Heart right ventricle (tissue), 16 donors: ENCODE data around the gene SEC14L1. TPM values are rescaled to one million over a fixed set of nuclear protein-coding genes. Genes with fewer than 3 reads are reported as not detected.

Source experiments
- ATAC-seq, 8 donors: fragments of 200-7000 bp; cut with Tn5 transposase; one replicate each; pipeline ENCODE4 v1.9.1; 2020; ENCODE audit warnings: mild to moderate bottlenecking in 8 of 8, moderate library complexity in 8 of 8, moderate number of reproducible peaks in 1 of 8
- DNase-seq, 2 donors: peaks; one replicate each; pipeline ENCODE4 v3.0.0-alpha.2; 2020
- H3K27ac ChIP-seq, 10 donors: fragments of 200-600 bp; sonication (generic) in 2 of 10; one replicate each; pipeline versions ENCODE4 v1.5.0 to v1.8.0; 2020 to 2022; ENCODE audit warnings: mild to moderate bottlenecking in 3 of 10
- H3K27me3 ChIP-seq, 7 donors: fragments of 200-600 bp; one replicate each; pipeline ENCODE4 v1.8.0; 2021 to 2022; ENCODE audit warnings: mild to moderate bottlenecking in 2 of 7
- H3K36me3 ChIP-seq, 9 donors: fragments of 200-600 bp; sonication (generic) in 1 of 9; one replicate each; pipeline versions ENCODE4 v1.5.0 to v1.8.0; 2020 to 2022; ENCODE audit warnings: mild to moderate bottlenecking in 2 of 9
- H3K4me1 ChIP-seq, 9 donors: fragments of 200-600 bp; sonication (generic) in 1 of 9; one replicate each; pipeline versions ENCODE4 v1.5.0 to v1.8.0; 2020 to 2022; ENCODE audit warnings: mild to moderate bottlenecking in 4 of 9
- H3K4me3 ChIP-seq, 10 donors: fragments of 200-600 bp; sonication (generic) in 2 of 10; one replicate each; pipeline versions ENCODE4 v1.5.0 to v1.8.0; 2020 to 2022; ENCODE audit warnings: mild to moderate bottlenecking in 7 of 10, moderate library complexity in 2 of 10
- H3K9me3 ChIP-seq, 11 donors: fragments of 200-600 bp in 10 of 11; sonication (generic) in 2 of 11; one replicate each; pipeline versions ENCODE4 v1.5.0 to v1.8.0; 2013 to 2022; ENCODE audit warnings: mild to moderate bottlenecking in 2 of 11, control low read depth in 1 of 11, moderate library complexity in 1 of 11
- WGBS, 2 donors: extraction: QIAGEN DNeasy Blood & Tissue Kit; methylation state at CpG; one replicate each; pipeline ENCODE4 v1.1.7; 2013; ENCODE audit warnings: inconsistent platforms in 1 of 2; 5-methylcytosine and 5-hydroxymethylcytosine counted together
- intact Hi-C, 10 donors: fragments of 100-400 bp; cut with DNase I; formaldehyde crosslinking; loops; one replicate each; pipeline versions ENCODE4 v1.11.1 to v1.14.2; 2022
- polyA plus RNA-seq, 2 donors: library from polyadenylated mRNA; stranded (reverse); fragments of 200-250 nt; gene quantifications; one replicate each; pipeline ENCODE4 v1.2.3, GENCODE V29; 2013
- total RNA-seq, 10 donors: library from RNA; stranded (reverse); fragmentation: NEBNext Ultra II Directional in 3 of 10; extraction: Animal tissue kit (Norgen Biotek cat#: 25700) in 3 of 10; gene quantifications; one replicate each; pipeline versions ENCODE4 v1.2.1 to v1.2.4, GENCODE V29; 2021 to 2023
- TF ChIP-seq, protein P1 (sequence below), 9 donors: fragments of 200-600 bp; sonication (generic) in 2 of 9; IDR thresholded peaks; one replicate each; pipeline versions ENCODE4 v1.5.0 to v1.8.0; 2021 to 2022; ENCODE audit warnings: antibody characterized with exemption in 9 of 9, mild to moderate bottlenecking in 5 of 9, moderate library complexity in 1 of 9
- donor health status: Arrhythmogenic right ventricular cardiomyopathy.
- donor health status: ischemic (EF 13 %, LVEDD 7.1; RV severe dilation, severe dysfunction).
- donor health status: healthy with polysubstance abuse.
- donor health status: DM: no; HTN: yes; CAD: no.
- donor health status: DM: no; HTN: no; CAD: no.
- donor health status: ischemic (EF 25% LVEDD 6.9; RV normal size, moderate dysfunction).
- donor health status: ischemic (EF 25% LVEDD 5.7; RV mildly dilated, moderate dysfunction).
- donor health status: healthy.
- donor health status: DM: yes; HTN: yes; CAD: no.
- donor health status: Ischemic cardiomyopathy.
- donor health status: ischemic (EF 35%, LVEDD 5.7; RV mildly dilated, moderate dysfunction).
- donor health status: nonischemic (EF 11% LVEDD 7.7; RV severe dilation, severe dysfunction).
- donor health status: DM: yes; HTN: yes; CAD: no.
- donor health status: PGD.
- donor health status: ischemic (EF 29% LVEDD 5.4; RV normal size, mild dysfunction).
- donor health status: nonischemic (EF 23%, LVEDD 6.1; RV moderate dilation, normal function).

Gene SEC14L1
- total and polyA plus RNA-seq, 12 donors = 36.1 to 88.8 (median 50.0) TPM

DNA sequence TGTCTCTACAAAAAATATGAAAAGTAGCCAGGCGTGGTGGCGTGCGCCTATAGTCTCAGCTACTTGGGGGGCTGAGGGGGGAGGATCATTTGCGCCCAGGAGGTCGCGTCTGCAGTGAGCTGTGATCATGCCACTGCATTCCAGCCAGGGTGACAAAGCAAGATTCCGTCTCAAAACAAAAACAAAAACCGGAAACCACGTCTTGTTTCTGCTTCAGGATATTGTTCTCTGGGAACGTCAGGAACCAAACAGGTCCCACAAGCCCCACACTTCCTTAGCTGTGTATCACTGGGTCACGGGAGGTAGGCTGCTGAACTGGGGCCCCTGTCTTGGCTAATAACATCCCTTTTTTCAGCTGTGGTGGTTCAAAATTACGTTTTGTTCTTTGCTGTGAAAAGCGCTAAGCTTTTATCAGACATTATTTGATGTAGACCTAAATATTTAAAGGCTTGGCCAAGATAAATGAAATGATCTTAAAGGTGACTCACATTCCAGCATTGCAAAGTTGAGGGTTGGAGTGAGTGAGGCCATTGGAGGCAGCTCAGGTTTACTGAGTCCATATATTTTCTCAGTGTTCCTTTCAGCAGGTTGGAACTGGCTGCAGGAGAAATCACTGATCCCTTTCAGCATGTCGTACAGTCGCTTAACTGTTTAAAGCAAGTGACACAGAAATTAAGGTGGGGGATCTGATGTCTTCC lies 16.4 kb upstream of the SEC14L1 start:
- peaks cover 14 to 91% (median 78%) of the 10 kb centered on the region in 9 donors for H3K4me1 ChIP-seq
- peak; percentile 59 to 74 (median 67) for ATAC-seq
- intact Hi-C loops = loop anchor here in 1 of 10 donors (2.0 kb wide), 1 partner anchor 14 kb away; no protein-coding TSS in a partner anchor
- no peaks in the 10 kb centered on the region for H3K27me3 ChIP-seq
- H3K27ac ChIP-seq = peak overlapping the region; percentile 81 to 96 (median 88)
- H3K4me3 ChIP-seq = no peak overlapping the region
- H3K36me3 ChIP-seq = no peaks in the 10 kb centered on the region
- WGBS, 2 donors = 56 to 59% methylated on average over 15 of the region's 15 CpGs
- DNase-seq = peak in 1 of 2 donors; percentile 71
- H3K9me3 ChIP-seq = no peaks in the 10 kb centered on the region
- TF ChIP-seq, protein P1, sequence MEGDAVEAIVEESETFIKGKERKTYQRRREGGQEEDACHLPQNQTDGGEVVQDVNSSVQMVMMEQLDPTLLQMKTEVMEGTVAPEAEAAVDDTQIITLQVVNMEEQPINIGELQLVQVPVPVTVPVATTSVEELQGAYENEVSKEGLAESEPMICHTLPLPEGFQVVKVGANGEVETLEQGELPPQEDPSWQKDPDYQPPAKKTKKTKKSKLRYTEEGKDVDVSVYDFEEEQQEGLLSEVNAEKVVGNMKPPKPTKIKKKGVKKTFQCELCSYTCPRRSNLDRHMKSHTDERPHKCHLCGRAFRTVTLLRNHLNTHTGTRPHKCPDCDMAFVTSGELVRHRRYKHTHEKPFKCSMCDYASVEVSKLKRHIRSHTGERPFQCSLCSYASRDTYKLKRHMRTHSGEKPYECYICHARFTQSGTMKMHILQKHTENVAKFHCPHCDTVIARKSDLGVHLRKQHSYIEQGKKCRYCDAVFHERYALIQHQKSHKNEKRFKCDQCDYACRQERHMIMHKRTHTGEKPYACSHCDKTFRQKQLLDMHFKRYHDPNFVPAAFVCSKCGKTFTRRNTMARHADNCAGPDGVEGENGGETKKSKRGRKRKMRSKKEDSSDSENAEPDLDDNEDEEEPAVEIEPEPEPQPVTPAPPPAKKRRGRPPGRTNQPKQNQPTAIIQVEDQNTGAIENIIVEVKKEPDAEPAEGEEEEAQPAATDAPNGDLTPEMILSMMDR (IDR thresholded peaks at IDR 0.05) = no peak

DNA sequence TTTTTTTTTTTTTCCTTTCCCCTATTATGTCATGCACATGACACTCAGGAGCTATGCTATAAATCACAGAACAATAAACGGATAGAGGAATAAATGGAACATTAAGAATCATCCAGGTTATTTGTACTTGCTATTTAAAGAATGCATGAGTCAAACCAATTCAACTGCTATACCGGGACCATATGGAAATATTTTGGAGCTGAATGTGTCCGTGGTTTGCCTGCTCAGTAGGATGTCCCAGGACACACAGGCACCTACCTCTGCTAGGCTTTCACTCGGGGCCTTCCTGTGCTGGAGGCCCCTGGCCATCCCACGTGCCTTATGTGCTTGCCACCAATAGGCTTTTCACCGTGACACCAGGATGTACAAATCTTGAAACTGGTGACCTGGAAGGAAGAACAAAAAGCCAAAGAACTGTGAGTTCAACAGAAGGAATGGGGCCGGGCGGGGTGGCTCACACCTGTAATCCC lies 15.3 kb upstream of the SEC14L1 start:
- H3K36me3 ChIP-seq = no peaks in the 10 kb centered on the region
- H3K9me3 ChIP-seq = no peaks in the 10 kb centered on the region
- ATAC-seq (peak in 1 of 8 donors; percentile 50), DNase-seq (no peak)
- intact Hi-C loops = loop anchor here in 1 of 10 donors (2.0 kb wide), 1 partner anchor 15 kb away; no protein-coding TSS in a partner anchor
- no peaks in the 10 kb centered on the region for H3K27me3 ChIP-seq
- H3K27ac ChIP-seq = peak overlapping the region; percentile 81 to 96 (median 88)
- H3K4me1 ChIP-seq = peaks cover 18 to 95% (median 86%) of the 10 kb centered on the region in 9 donors
- H3K4me3 ChIP-seq = no peak overlapping the region
- TF ChIP-seq, protein P1 (IDR thresholded peaks at IDR 0.05) = no peak
- WGBS, 2 donors = 63 to 67% methylated on average over 8 of the region's 8 CpGs

DNA sequence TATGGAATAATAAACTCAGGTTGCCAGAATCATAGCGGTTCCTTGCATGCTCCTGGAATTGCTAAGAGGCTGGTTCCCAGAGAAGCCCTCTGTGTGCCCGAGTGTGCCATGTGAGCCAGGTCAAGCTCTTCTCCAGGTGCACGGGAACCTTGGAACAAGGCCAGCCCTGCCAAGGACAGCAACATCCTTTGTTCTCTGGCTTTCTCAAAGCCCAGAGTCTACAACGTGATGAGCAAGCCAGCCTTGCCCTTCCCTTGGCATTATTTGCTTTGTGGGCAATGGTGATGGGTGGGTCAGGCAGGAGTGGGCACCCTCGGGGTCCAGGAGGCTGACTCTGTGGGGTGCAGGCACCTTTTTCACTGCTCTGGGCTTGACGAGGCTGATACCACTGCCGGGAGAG lies 14.2 kb upstream of the SEC14L1 start:
- WGBS, 2 donors = 61 to 74% methylated on average over 7 of the region's 7 CpGs
- H3K4me3 ChIP-seq = no peak overlapping the region
- H3K27me3 ChIP-seq = no peaks in the 10 kb centered on the region
- peak overlapping the region; percentile 81 to 96 (median 88) for H3K27ac ChIP-seq
- peaks cover 10 to 91% (median 77%) of the 10 kb centered on the region in 9 donors for H3K4me1 ChIP-seq
- intact Hi-C loops = no loop called here
- H3K36me3 ChIP-seq = no peaks in the 10 kb centered on the region
- no peak for ATAC-seq
- no peaks in the 10 kb centered on the region for H3K9me3 ChIP-seq
- DNase-seq = no peak
- TF ChIP-seq, protein P1 (IDR thresholded peaks at IDR 0.05) = no peak

DNA sequence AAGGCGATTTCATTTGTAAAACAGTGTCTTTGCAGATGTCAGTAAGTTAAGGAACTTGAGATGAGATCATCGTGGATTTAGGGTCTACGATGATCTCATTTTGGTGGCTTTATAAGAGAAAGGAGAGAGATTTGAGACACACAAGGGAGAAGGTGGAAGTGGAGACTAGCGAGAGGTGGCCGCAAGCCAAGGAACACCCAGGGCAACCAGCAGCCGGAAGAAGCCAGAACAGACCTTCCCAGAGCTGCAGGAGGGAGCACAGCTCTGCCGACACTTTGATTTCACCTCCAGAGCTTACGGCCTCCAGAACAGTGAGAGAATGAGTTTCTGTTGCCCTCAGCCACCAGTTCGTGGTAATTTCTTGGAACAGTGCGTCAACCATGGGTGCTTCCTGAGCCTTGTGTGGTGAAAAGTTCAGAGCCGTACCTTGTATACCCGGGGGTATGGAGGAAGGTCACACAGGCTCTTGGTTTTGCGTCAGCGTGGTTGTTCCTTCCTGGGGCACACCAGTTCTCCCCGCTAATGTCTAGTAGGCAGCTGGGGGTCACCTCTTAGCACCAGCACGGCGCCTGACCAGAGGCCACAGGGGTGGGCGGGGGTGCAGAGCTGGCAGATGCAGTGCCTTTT lies 12.9 kb upstream of the SEC14L1 start:
- no peaks in the 10 kb centered on the region for H3K36me3 ChIP-seq
- TF ChIP-seq, protein P1 (IDR thresholded peaks at IDR 0.05) = no peak
- WGBS, 2 donors = 52 to 68% methylated on average over 18 of the region's 18 CpGs
- H3K9me3 ChIP-seq = no peaks in the 10 kb centered on the region
- ATAC-seq (peak; percentile 44 to 82 (median 71)), DNase-seq (peak; percentile 76 to 80)
- H3K27me3 ChIP-seq = no peaks in the 10 kb centered on the region
- intact Hi-C loops = no loop called here
- peak overlapping the region; percentile 81 to 96 (median 88) for H3K27ac ChIP-seq
- peak overlapping the region in 8 of 10 donors; percentile 10 to 41 (median 34) for H3K4me3 ChIP-seq
- peaks cover 10 to 90% (median 75%) of the 10 kb centered on the region in 9 donors for H3K4me1 ChIP-seq
